GM18505 (cell line): ENCODE results near the gene BUD31.
A peak's percentile ranks its signal among the peaks of the same experiment; 100 is the strongest.
"Not testable (repeated sequence)": the region's sequence is repeated elsewhere in the genome, so short reads cannot be mapped to it uniquely, and the experiment has no call there.

Experiments used
- ATAC-seq: cut with Tn5 transposase; IDR thresholded peaks from one replicate; pipeline ENCODE4 v1.9.1; 2021; ENCODE audit not compliant: unreplicated experiment
- POLR2A ChIP-seq: IDR thresholded peaks from 4 replicates; pipeline ENCODE4 v1.6.1; 2011; ENCODE audit warnings: borderline replicate concordance; ENCODE audit not compliant: insufficient read depth, insufficient read length; ENCODE audit errors: extremely low read depth

The BUD31 gene

GRCh38 chr7:99385564-99385963 lies 23.2 kb upstream of the BUD31 start:
- TF ChIP-seq POLR2A, result no peak
- ATAC-seq, result no peak

GRCh38 chr7:99386584-99387238 lies 22.1 kb upstream of the BUD31 start:
- ATAC-seq, result no peak

GRCh38 chr7:99387239-99387635 lies 21.5 kb upstream of the BUD31 start:
- ATAC-seq, result not testable (repeated sequence)

More at GRCh38 chr7:99386584-99387238, 22.1 kb upstream of the BUD31 start:
- no peak for TF ChIP-seq POLR2A

GRCh38 chr7:99387912-99388311 lies 20.9 kb upstream of the BUD31 start:
- no peak for TF ChIP-seq POLR2A
- no peak for ATAC-seq

GRCh38 chr7:99389772-99390171 lies 19.0 kb upstream of the BUD31 start:
- TF ChIP-seq POLR2A, result no peak
- no peak for ATAC-seq

- TF ChIP-seq POLR2A, result no peak
- no peak for ATAC-seq
Observed at GRCh38 chr7:99390941-99391602, 17.7 kb upstream of the BUD31 start.

- no peak for ATAC-seq
- no peak for TF ChIP-seq POLR2A
Observed at GRCh38 chr7:99392046-99392445, 16.7 kb upstream of the BUD31 start.

GRCh38 chr7:99392659-99393354 lies 16.0 kb upstream of the BUD31 start:
- peak; percentile 47 for TF ChIP-seq POLR2A
- ATAC-seq, result peak; percentile 60

GRCh38 chr7:99393355-99394187 lies 15.2 kb upstream of the BUD31 start:
- no peak for ATAC-seq
- TF ChIP-seq POLR2A, result peak; percentile 23

GRCh38 chr7:99394188-99394502 lies 14.6 kb upstream of the BUD31 start:
- no peak for ATAC-seq
- TF ChIP-seq POLR2A, result peak; percentile 36

- ATAC-seq, result no peak
- peak; percentile 13 for TF ChIP-seq POLR2A
Observed at GRCh38 chr7:99395616-99396327, 13.0 kb upstream of the BUD31 start.

- TF ChIP-seq POLR2A, result no peak
- ATAC-seq, result no peak
Observed at GRCh38 chr7:99396418-99397296, 12.1 kb upstream of the BUD31 start.
